ENCODE data around the gene AKR1C4. TPM values are rescaled to one million over a fixed set of nuclear protein-coding genes. Genes with fewer than 3 reads are reported as not detected.

Gene AKR1C4
- total RNA-seq, 1 experiment from 2014 or later: not detected

DNA sequence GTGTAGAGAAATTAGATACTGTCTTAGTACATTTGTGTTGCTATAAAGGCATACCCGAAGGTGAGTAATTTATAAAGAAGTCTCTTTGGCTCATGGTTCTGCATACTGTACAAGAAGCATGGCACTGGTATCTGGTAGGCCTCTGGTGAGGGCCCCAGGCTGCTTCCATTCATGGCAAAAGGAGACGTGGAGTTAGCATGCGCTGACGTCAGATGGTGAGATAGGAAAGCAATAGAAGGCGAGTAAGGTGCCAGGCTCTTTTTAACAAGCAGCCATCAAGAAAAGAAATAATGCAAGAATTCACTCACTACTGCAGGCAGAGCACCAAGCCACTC is 49.8 kb upstream of the AKR1C4 start:
- Histone ChIP-seq H2BK5ac (ENCODE audit: insufficient read length, low read length) (no peak overlapping the region), H3K27me3 (ENCODE audit: insufficient read depth, low read length) (no peaks in the 10 kb centered on the region), H3K79me1 (ENCODE audit: insufficient read depth, low read depth, low read length, poor library complexity, severe bottlenecking) (no peaks in the 10 kb centered on the region), H3K27ac (ENCODE audit: insufficient read length, low read depth, low read length) (no peak overlapping the region), H3K56ac (ENCODE audit: insufficient read length, low read depth, low read length) (no peak overlapping the region), H4K5ac (ENCODE audit: insufficient read length, low read depth, low read length) (no peak overlapping the region), H4K91ac (ENCODE audit: insufficient read length, low read depth, low read length) (no peak overlapping the region), H3K4me1 (ENCODE audit: insufficient read depth, low read length) (no peaks in the 10 kb centered on the region), H2AFZ (ENCODE audit: low read length) (no peak overlapping the region), H3T11ph (ENCODE audit: low read length) (no peak overlapping the region), H2BK20ac (ENCODE audit: low read depth, low read length, poor library complexity, severe bottlenecking) (no peak overlapping the region), H3K14ac (ENCODE audit: insufficient read depth, low read length) (no peak overlapping the region), H2BK120ac (ENCODE audit: low read depth, low read length, poor library complexity, severe bottlenecking) (no peak overlapping the region), H3K23me2 (ENCODE audit: insufficient read length, low read depth, low read length, poor library complexity, severe bottlenecking) (no peaks in the 10 kb centered on the region), H3K18ac (ENCODE audit: insufficient read length, low read depth, low read length) (no peak overlapping the region), H3K4ac (ENCODE audit: low read depth, low read length) (no peak overlapping the region), H2BK15ac (ENCODE audit: low read depth, low read length) (no peak overlapping the region), H4K20me1 (ENCODE audit: control insufficient read depth, insufficient read depth, insufficient read length) (no peaks in the 10 kb centered on the region), H2BK12ac (ENCODE audit: insufficient read length, low read depth, low read length) (no peak overlapping the region), H3K4me2 (ENCODE audit: insufficient read depth, insufficient read length, low read length) (no peak overlapping the region), H3K9me3 (ENCODE audit: control insufficient read depth, low read depth, low read length) (peaks cover 6% of the 10 kb centered on the region), H3K23ac (ENCODE audit: insufficient read length, low read depth, low read length) (no peak overlapping the region), H3K9ac (ENCODE audit: extremely low read depth, insufficient read length, low read length) (no peak overlapping the region), H3K79me2 (ENCODE audit: insufficient read depth, low read length) (no peaks in the 10 kb centered on the region), H4K8ac (replicated peaks; ENCODE audit: insufficient read length, low read depth, low read length) (no peak overlapping the region), H2AK5ac (ENCODE audit: insufficient read length, low read length) (no peak overlapping the region)
- Mint-ChIP-seq H3K36me3 (ENCODE audit: insufficient read depth in 1 of 3, low read depth in 3 of 3) (peaks cover 0 to 16% (median 0%) of the 10 kb centered on the region in 3 experiments; a peak in 5 of 7 replicates), H3K27ac (no peak overlapping the region), H3K27me3 (ENCODE audit: low read depth) (no peaks in the 10 kb centered on the region; the same call in 1 of the 2 replicates), H3K9me3 (peaks cover 59 to 70% of the 10 kb centered on the region in 2 experiments), H3K4me3 (no peak overlapping the region), H3K4me1 (no peaks in the 10 kb centered on the region)
- no CpG with 5 or more reads among the region's 5 CpGs for WGBS (ENCODE audit: extremely low coverage, insufficient read length, low lambda C conversion rate)
- DNase-seq: no peak
- TF ChIP-seq, protein P1, sequence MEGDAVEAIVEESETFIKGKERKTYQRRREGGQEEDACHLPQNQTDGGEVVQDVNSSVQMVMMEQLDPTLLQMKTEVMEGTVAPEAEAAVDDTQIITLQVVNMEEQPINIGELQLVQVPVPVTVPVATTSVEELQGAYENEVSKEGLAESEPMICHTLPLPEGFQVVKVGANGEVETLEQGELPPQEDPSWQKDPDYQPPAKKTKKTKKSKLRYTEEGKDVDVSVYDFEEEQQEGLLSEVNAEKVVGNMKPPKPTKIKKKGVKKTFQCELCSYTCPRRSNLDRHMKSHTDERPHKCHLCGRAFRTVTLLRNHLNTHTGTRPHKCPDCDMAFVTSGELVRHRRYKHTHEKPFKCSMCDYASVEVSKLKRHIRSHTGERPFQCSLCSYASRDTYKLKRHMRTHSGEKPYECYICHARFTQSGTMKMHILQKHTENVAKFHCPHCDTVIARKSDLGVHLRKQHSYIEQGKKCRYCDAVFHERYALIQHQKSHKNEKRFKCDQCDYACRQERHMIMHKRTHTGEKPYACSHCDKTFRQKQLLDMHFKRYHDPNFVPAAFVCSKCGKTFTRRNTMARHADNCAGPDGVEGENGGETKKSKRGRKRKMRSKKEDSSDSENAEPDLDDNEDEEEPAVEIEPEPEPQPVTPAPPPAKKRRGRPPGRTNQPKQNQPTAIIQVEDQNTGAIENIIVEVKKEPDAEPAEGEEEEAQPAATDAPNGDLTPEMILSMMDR (conservative IDR thresholded peaks at IDR 0.05): no peak

Measured in H9 (cell line).